HCT116 (cell line): ENCODE measurements around the gene CHAF1A. TPM values are rescaled to one million over a fixed set of nuclear protein-coding genes. Genes with fewer than 3 reads are reported as not detected.

Experiments
- ATAC-seq: fragments of 200-7000 bp; cut with Tn5 transposase; 2 replicates; pipeline ENCODE4 v1.9.1; 2020; ENCODE audit warnings: mild to moderate bottlenecking, moderate library complexity
- BruUV-seq: library from RNA; stranded (reverse); fragments of 400-500 nt; replicated peaks from 2 replicates; lab custom pipeline; 2021; lab: Mats Ljungman, UMichigan
- CTCF ChIA-PET: fragments of 300-600 bp; sonication (Branson Sonifier 250); formaldehyde crosslinking; loops from one replicate; lab custom pipeline; 2021; ENCODE audit warnings: antibody characterized with exemption; lab: Charles Lee
- POLR2A ChIA-PET: fragments of 300-600, 350-600 bp; sonication (Branson Sonifier 250); formaldehyde crosslinking; loops from one replicate; lab custom pipeline; 2021; ENCODE audit warnings: antibody characterized with exemption; lab: Charles Lee
- RAD21 ChIA-PET, 2 experiments: fragments of 300-600 bp; sonication (Branson Sonifier 250); formaldehyde crosslinking; loops; one replicate each; lab custom pipeline; 2023; ENCODE audit warnings: low total read pairs in 2 of 2; ENCODE audit not compliant: uncharacterized antibody in 2 of 2, unreplicated experiment in 2 of 2, low non-redundant PET in 1 of 2; lab: Charles Lee
- DNase-seq: peaks from one replicate; pipeline ENCODE4 v3.0.0-alpha.2; 2010; ENCODE audit warnings: low read depth, low spot score
- H2AFZ ChIP-seq: fragments of 200-600 bp; shearing (Covaris generic), sonication (generic); 2 replicates; pipeline ENCODE4 v1.6.1; 2017; ENCODE audit warnings: low read depth, mixed run types, mixed read lengths, antibody characterized with exemption, low read length; ENCODE audit not compliant: poor library complexity, severe bottlenecking
- H3K27ac ChIP-seq: 2 replicates; pipeline ENCODE4 v1.5.1; 2012; ENCODE audit warnings: low read depth, low read length
- H3K27me3 ChIP-seq: fragments of 200-600 bp; sonication (generic); 2 replicates; pipeline ENCODE4 v1.6.1; 2016; ENCODE audit warnings: mixed run types, low read length, mixed read lengths; ENCODE audit not compliant: insufficient read depth
- H3K36me3 ChIP-seq, 2 experiments: fragments of 200-500 bp in 1 of 2; fragments of 200-600 bp in 1 of 2; sonication (Bioruptor generic) in 1 of 2; sonication (generic) in 1 of 2; 2 replicates each; pipeline versions ENCODE4 v1.5.1 to v1.6.1; 2014 to 2016; ENCODE audit warnings: low read length in 2 of 2, inconsistent platforms in 1 of 2, mixed read lengths in 1 of 2, mixed run types in 1 of 2; ENCODE audit not compliant: insufficient read depth in 2 of 2, control insufficient read depth in 1 of 2
- H3K4me1 ChIP-seq, 2 experiments: fragments of 200-600 bp in 1 of 2; sonication (generic) in 1 of 2; 2 replicates each; pipeline versions ENCODE4 v1.5.1 to v1.6.1; 2012 to 2017; ENCODE audit warnings: low read length in 2 of 2, inconsistent platforms in 1 of 2, mild to moderate bottlenecking in 1 of 2, mixed read lengths in 1 of 2, mixed run types in 1 of 2, moderate library complexity in 1 of 2; ENCODE audit not compliant: insufficient read depth in 2 of 2, control insufficient read depth in 1 of 2
- H3K4me2 ChIP-seq: fragments of 200-600 bp; sonication (generic); 2 replicates; pipeline ENCODE4 v1.6.1; 2017; ENCODE audit warnings: mixed run types, low read length, mixed read lengths
- H3K4me3 ChIP-seq, 2 experiments: fragments of 200-600 bp in 1 of 2; sonication (generic) in 1 of 2; replicated peaks in 1 of 2; 2 replicates each; pipeline ENCODE4 v1.5.1; 2011 to 2016; ENCODE audit warnings: low read length in 2 of 2, control low read depth in 1 of 2, low read depth in 1 of 2, mild to moderate bottlenecking in 1 of 2, mixed read lengths in 1 of 2, mixed run types in 1 of 2
- H3K79me2 ChIP-seq: fragments of 200-600 bp; sonication (generic); 2 replicates; pipeline ENCODE4 v1.6.1; 2017; ENCODE audit warnings: mild to moderate bottlenecking, mixed run types, low read length, moderate library complexity, mixed read lengths; ENCODE audit not compliant: insufficient read depth
- H3K9ac ChIP-seq: fragments of 200-600 bp; sonication (generic); 2 replicates; pipeline ENCODE4 v1.6.1; 2016; ENCODE audit warnings: low read length, mixed read lengths
- H3K9me2 ChIP-seq: fragments of 200-600 bp; sonication (generic), shearing (Covaris generic); 2 replicates; pipeline ENCODE4 v1.6.1; 2017; ENCODE audit warnings: mixed run types, mild to moderate bottlenecking, moderate library complexity; ENCODE audit not compliant: insufficient read depth
- H3K9me3 ChIP-seq, 2 experiments: fragments of 200-500 bp in 1 of 2; fragments of 200-600 bp in 1 of 2; sonication (Bioruptor generic) in 1 of 2; sonication (generic) in 1 of 2; 2 replicates each; pipeline ENCODE4 v1.6.1; 2014 to 2017; ENCODE audit warnings: low read length in 2 of 2, mixed read lengths in 2 of 2, inconsistent platforms in 1 of 2, low read depth in 1 of 2, mild to moderate bottlenecking in 1 of 2, mixed run types in 1 of 2, moderate library complexity in 1 of 2; ENCODE audit not compliant: control insufficient read depth in 1 of 2, insufficient read depth in 1 of 2
- H4K20me1 ChIP-seq: fragments of 200-600 bp; sonication (generic), shearing (Covaris generic); 2 replicates; pipeline ENCODE4 v1.6.1; 2017; ENCODE audit warnings: mixed run types, mild to moderate bottlenecking, moderate library complexity; ENCODE audit not compliant: insufficient read depth
- CBX3 ChIP-seq: IDR thresholded peaks from 2 replicates; pipeline ENCODE4 v1.6.1; 2012; ENCODE audit warnings: low read depth
- CEBPB ChIP-seq: IDR thresholded peaks from 2 replicates; pipeline ENCODE4 v1.6.1; 2012; ENCODE audit warnings: low read depth
- CTCF ChIP-seq, 3 experiments: fragments of 200-600 bp in 1 of 3; sonication (generic) in 1 of 3; IDR thresholded peaks in 2 of 3; conservative IDR thresholded peaks in 1 of 3; 2 replicates each; pipeline ENCODE4 v1.5.1; 2012 to 2017; ENCODE audit warnings: low read depth in 2 of 3, low read length in 2 of 3, antibody characterized with exemption in 1 of 3, borderline replicate concordance in 1 of 3, control low read depth in 1 of 3, mild to moderate bottlenecking in 1 of 3, mixed read lengths in 1 of 3, mixed run types in 1 of 3, moderate library complexity in 1 of 3; ENCODE audit not compliant: insufficient read depth in 1 of 3
- ELF1 ChIP-seq: IDR thresholded peaks from 2 replicates; pipeline ENCODE4 v1.6.1; 2012; ENCODE audit warnings: low read depth, borderline replicate concordance
- EZH2 ChIP-seq: fragments of 200-600 bp; sonication (generic); IDR thresholded peaks from 2 replicates; pipeline ENCODE4 v1.6.1; 2017; ENCODE audit warnings: antibody characterized with exemption, mixed run types
- JUND ChIP-seq: IDR thresholded peaks from 2 replicates; pipeline ENCODE4 v1.6.1; 2012
- MAX ChIP-seq: IDR thresholded peaks from 2 replicates; pipeline ENCODE4 v1.6.1; 2012
- RAD21 ChIP-seq: IDR thresholded peaks from 2 replicates; pipeline ENCODE4 v1.6.1; 2012; ENCODE audit warnings: low read depth, mild to moderate bottlenecking
- SIN3A ChIP-seq: IDR thresholded peaks from 2 replicates; pipeline ENCODE4 v1.6.1; 2012; ENCODE audit warnings: low read depth
- SRF ChIP-seq: IDR thresholded peaks from 2 replicates; pipeline ENCODE4 v1.6.1; 2012; ENCODE audit warnings: low read depth
- TCF7L2 ChIP-seq: IDR thresholded peaks from 2 replicates; pipeline ENCODE4 v1.7.0; 2011; ENCODE audit warnings: borderline replicate concordance, inconsistent platforms; ENCODE audit not compliant: insufficient read depth, insufficient read length; ENCODE audit errors: extremely low read depth
- ZBTB33 ChIP-seq: IDR thresholded peaks from 2 replicates; pipeline ENCODE4 v1.6.1; 2011; ENCODE audit warnings: mild to moderate bottlenecking, low read length, moderate library complexity; ENCODE audit not compliant: insufficient replicate concordance; ENCODE audit errors: extremely low read depth
- ZFX ChIP-seq: fragments of 450-650 bp; IDR thresholded peaks from 2 replicates; pipeline ENCODE4 v1.6.1; 2017
- ZNF274 ChIP-seq: fragments of 200-500 bp; sonication (Bioruptor generic); IDR thresholded peaks from 2 replicates; pipeline ENCODE4 v1.6.1; 2014; ENCODE audit warnings: mild to moderate bottlenecking, low read depth, low read length, inconsistent platforms
- intact Hi-C: fragments of 100-400 bp; cut with micrococcal nuclease; formaldehyde crosslinking; loops from 2 replicates; pipeline ENCODE4 v1.10.0; 2022
- total RNA-seq: library from RNA; stranded (reverse); gene quantifications from one replicate; pipeline ENCODE4 v1.2.1, GENCODE V29; 2021; ENCODE audit not compliant: unreplicated experiment

Gene CHAF1A
- total RNA-seq, 1 experiment from 2014 or later = 69.9 TPM

- TF ChIP-seq ZBTB33 (no peak), CEBPB (no peak), CTCF (IDR thresholded peaks at IDR 0.05 in 2 of 3, conservative IDR thresholded peaks at IDR 0.05 in 1 of 3; ENCODE audit: borderline replicate concordance in 1 of 3, insufficient read depth in 1 of 3, low read depth in 2 of 3, low read length in 2 of 3) (no peak), SRF (no peak), JUND (no peak), ZFX (no peak), ELF1 (no peak), MAX (no peak), RAD21 (no peak)
Measured at GRCh38 chr19:4401769-4402170, 670 bp upstream of the CHAF1A start (continued).

GRCh38 chr19:4403005-4403761 is 743 bp downstream of the CHAF1A start:
- Histone ChIP-seq H2AFZ (no peak overlapping the region), H3K79me2 (peaks cover 77% of the 10 kb centered on the region), H3K4me1 (peaks cover 16 to 44% of the 10 kb centered on the region in 2 experiments), H4K20me1 (peaks cover 20% of the 10 kb centered on the region), H3K4me2 (peak overlapping the region; percentile 98), H3K27me3 (no peaks in the 10 kb centered on the region), H3K9me3 (no peaks in the 10 kb centered on the region), H3K4me3 (peak overlapping the region; percentile 88 to 100)
- BruUV-seq = TSS peak; percentile 57
- no peak for DNase-seq
- POLR2A ChIA-PET = no interaction called here
- TF ChIP-seq ZFX (peak; percentile 54; the same call in 1 of the 2 replicates), ZNF274 (no peak), SRF (no peak), EZH2 (no peak), CBX3 (no peak), MAX (no peak), CTCF (IDR thresholded peaks at IDR 0.05 in 2 of 3, conservative IDR thresholded peaks at IDR 0.05 in 1 of 3; ENCODE audit: borderline replicate concordance in 1 of 3, insufficient read depth in 1 of 3, low read depth in 2 of 3, low read length in 2 of 3) (no peak), SIN3A (peak; percentile 50; the same call in 1 of the 2 replicates), ELF1 (no peak), RAD21 (no peak), TCF7L2 (no peak)
- TF ChIP-seq, all 23 proteins: peak for 2
- no peaks in the 10 kb centered on the region for H3K9me2 ChIP-seq
- RAD21 ChIA-PET = no interaction called here
- peak overlapping the region; percentile 99 for H3K9ac ChIP-seq
- H3K36me3 ChIP-seq = peaks cover 0 to 13% of the 10 kb centered on the region in 2 experiments; a peak in 3 of 4 replicates
- CTCF ChIA-PET = no interaction called here
- H3K27ac ChIP-seq = peak overlapping the region; percentile 85
- ATAC-seq = no peak
- intact Hi-C loops = loop anchor here (5.0 kb wide), 1 partner anchor 41 kb away; no protein-coding TSS in a partner anchor
